NT2/D1 (cell line): Measurements from ENCODE around the gene MOCS3.

Source experiments
- DNase-seq: peaks from one replicate; pipeline ENCODE4 v3.0.0-alpha.2; 2011; ENCODE audit warnings: low read depth, low spot score
- H3K27me3 ChIP-seq: 2 replicates; pipeline ENCODE4 v1.6.0; 2011; ENCODE audit warnings: mild to moderate bottlenecking; ENCODE audit not compliant: insufficient read length, insufficient read depth
- H3K36me3 ChIP-seq: 2 replicates; pipeline ENCODE4 v1.6.1; 2011; ENCODE audit warnings: mild to moderate bottlenecking, low read length, mixed read lengths; ENCODE audit not compliant: insufficient read depth, insufficient read length
- H3K4me1 ChIP-seq: 2 replicates; pipeline ENCODE4 v1.5.1; 2011; ENCODE audit not compliant: insufficient read depth, insufficient read length
- H3K4me3 ChIP-seq: 2 replicates; pipeline ENCODE4 v1.5.1; 2011; ENCODE audit warnings: low read depth; ENCODE audit not compliant: insufficient read length
- H3K9ac ChIP-seq: 2 replicates; pipeline ENCODE4 v1.6.0; 2011; ENCODE audit warnings: low read depth; ENCODE audit not compliant: insufficient read length
- H3K9me3 ChIP-seq: 2 replicates; pipeline ENCODE4 v1.5.1; 2011; ENCODE audit warnings: mild to moderate bottlenecking, low read length; ENCODE audit not compliant: insufficient read depth
- SUZ12 ChIP-seq: IDR thresholded peaks from 2 replicates; pipeline ENCODE4 v1.6.1; 2011; ENCODE audit not compliant: insufficient read length, insufficient read depth; ENCODE audit errors: extremely low read depth
- YY1 ChIP-seq: IDR thresholded peaks from 2 replicates; pipeline ENCODE4 v1.6.1; 2011; ENCODE audit not compliant: insufficient read length, insufficient read depth
- ZNF274 ChIP-seq: IDR thresholded peaks from 2 replicates; pipeline ENCODE4 v1.6.1; 2011; ENCODE audit warnings: mild to moderate bottlenecking, low read depth, low read length

Gene MOCS3

DNA sequence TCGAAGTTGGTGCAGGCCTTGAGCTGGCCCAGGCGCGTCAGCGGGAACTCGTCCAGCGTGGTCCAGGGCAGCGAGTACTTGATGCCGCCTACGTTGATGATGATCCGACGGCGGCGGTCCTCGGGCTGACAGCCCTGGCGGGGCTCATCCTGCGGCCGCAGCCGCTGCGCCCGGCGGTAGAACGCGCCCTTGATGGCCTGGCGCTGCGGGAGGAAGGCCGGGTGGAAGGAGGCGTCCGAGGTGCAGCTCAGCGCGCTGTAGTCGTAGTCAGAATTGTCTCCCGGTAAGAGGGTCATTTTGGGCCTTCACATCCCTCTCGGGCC, 51.4 kb downstream of the MOCS3 start:
- Histone ChIP-seq H3K27me3 (no peaks in the 10 kb centered on the region), H3K36me3 (peaks cover 75% of the 10 kb centered on the region), H3K4me3 (no peak overlapping the region), H3K4me1 (peaks cover 10% of the 10 kb centered on the region), H3K9me3 (no peaks in the 10 kb centered on the region), H3K9ac (no peak overlapping the region)
- no peak for TF ChIP-seq YY1
- no peak for TF ChIP-seq ZNF274
- TF ChIP-seq SUZ12, result no peak
- no peak for DNase-seq

DNA sequence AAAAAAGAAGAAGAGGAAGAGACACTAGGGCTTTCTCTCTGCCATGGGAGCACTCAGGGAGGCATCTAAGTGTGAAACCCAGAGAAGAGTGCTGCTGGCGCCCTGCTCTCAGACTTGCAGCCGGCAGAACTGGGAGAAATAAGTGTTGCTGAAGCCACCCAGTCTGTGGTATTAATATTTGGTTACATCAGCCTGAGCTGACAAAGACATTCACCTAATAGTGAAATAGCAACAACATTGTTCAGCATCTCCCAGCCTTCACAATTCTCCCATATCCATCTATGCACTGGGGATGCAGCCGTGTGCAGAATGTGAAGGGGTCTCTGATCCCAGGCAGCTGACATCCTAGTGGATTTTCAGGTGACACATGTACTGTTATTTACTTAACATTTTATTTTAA, 52.3 kb downstream of the MOCS3 start:
- no peak overlapping the region for H3K9ac ChIP-seq
- DNase-seq, result no peak
- TF ChIP-seq ZNF274 (no peak), YY1 (no peak), SUZ12 (no peak)
- no peaks in the 10 kb centered on the region for H3K9me3 ChIP-seq
- H3K4me3 ChIP-seq, result no peak overlapping the region
- H3K27me3 ChIP-seq, result no peaks in the 10 kb centered on the region
- peaks cover 66% of the 10 kb centered on the region for H3K36me3 ChIP-seq
- H3K4me1 ChIP-seq, result peaks cover 14% of the 10 kb centered on the region

GRCh38 chr20:51011479-51011878, 52.9 kb downstream of the MOCS3 start:
- no peak overlapping the region for H3K4me3 ChIP-seq
- H3K4me1 ChIP-seq, result peaks cover 14% of the 10 kb centered on the region
- no peaks in the 10 kb centered on the region for H3K27me3 ChIP-seq
- no peaks in the 10 kb centered on the region for H3K9me3 ChIP-seq
- TF ChIP-seq SUZ12 (no peak), YY1 (no peak), ZNF274 (no peak)
- no peak overlapping the region for H3K9ac ChIP-seq
- H3K36me3 ChIP-seq, result peaks cover 61% of the 10 kb centered on the region
- DNase-seq, result no peak

- Histone ChIP-seq H3K36me3 (peaks cover 64% of the 10 kb centered on the region), H3K27me3 (no peaks in the 10 kb centered on the region), H3K9ac (no peak overlapping the region), H3K9me3 (no peaks in the 10 kb centered on the region), H3K4me1 (peaks cover 14% of the 10 kb centered on the region), H3K4me3 (no peak overlapping the region)
- TF ChIP-seq SUZ12 (no peak), YY1 (no peak), ZNF274 (no peak)
- DNase-seq, result no peak
These were observed 53.7 kb downstream of the MOCS3 start for GRCh38 chr20:51012357-51012756.
